ENCODE data around the gene DNMT3B.
"Not testable (repeated sequence)": the region's sequence is repeated elsewhere in the genome, so short reads cannot be mapped to it uniquely, and the experiment has no call there.

The DNMT3B gene

GRCh38 chr20:32764005-32764960 is 2.1 kb downstream of the DNMT3B start:
- no peak for DNase-seq (ENCODE audit: insufficient read length, low spot score)
- no peak for FAIRE-seq
- no peak for TF ChIP-seq CTCF (IDR thresholded peaks at IDR 0.05; ENCODE audit: insufficient read depth, missing control alignments)

DNA sequence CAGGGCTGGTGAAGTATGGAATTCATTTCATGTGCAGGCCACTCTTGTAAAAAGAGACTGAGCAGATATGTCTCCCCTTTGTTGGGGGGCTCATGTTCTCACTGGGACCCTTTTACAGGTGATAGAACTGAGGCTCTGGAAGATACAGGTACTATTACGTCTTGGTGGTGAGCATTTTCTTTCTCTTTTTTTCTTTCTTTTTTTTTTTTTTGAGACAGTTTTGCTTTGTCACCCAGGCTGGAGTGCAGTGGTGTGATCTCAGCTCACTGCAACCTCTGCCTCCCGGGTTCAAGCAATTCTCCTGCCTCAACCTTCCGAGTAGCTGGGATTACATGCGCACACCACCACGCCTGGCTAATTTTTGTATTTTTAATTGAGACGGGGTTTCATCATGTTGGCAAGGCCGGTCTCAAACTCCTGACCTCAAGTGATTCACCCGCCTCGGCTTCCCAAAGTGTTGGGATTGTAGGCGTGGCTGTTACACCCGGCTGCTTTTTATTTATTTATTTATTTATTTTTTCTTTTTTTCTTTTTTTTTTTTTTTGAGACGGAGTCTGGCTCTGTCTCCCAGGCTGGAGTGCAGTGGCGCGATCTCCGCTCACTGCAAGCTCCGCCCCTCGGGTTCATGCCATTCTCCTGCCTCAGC is 3.2 kb downstream of the DNMT3B start:
- not testable (repeated sequence) for DNase-seq (ENCODE audit: insufficient read length, low spot score); FAIRE-seq

DNA sequence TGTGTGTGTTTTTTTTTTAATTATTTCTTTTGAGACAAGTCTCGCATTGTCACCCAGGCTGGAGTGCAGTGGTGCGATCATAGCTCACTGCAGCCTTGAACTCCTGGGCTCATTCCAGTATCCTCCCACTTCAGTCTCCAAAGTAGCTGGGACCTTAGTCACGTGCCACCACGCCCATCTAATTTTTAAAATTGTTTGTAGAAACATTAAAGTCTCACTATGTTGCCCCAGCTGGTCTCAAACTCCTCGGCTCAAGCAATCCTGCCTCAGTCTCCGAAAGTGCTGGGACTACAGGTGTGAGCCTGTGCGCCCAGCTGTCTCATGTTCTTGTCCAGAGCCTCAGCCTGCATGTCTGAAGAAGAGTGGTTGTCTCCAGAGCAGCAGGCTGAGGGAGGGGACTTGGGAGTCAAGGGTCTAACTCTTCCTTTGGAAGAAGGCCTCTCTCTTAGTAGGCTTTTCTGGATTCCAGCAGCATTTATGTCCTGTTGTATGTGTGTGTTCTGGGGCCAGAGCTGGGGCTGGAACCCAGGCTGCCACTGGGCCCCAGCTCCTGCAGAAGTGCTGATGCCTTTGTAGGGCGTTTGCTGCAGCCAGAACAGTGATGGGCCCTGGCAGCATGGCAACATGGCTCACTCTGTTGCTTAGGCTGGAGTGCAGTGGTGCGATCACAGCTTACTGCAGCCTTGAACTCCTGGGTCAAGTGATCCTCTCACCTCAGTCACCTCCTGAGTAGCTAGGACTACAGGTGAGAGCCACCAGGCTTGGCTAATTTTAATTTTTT is 5.4 kb downstream of the DNMT3B start:
- FAIRE-seq = no peak
- DNase-seq (ENCODE audit: insufficient read length, low spot score) = no peak
- no peak for TF ChIP-seq CTCF (IDR thresholded peaks at IDR 0.05; ENCODE audit: insufficient read depth, missing control alignments)

GRCh38 chr20:32772046-32772445 is 9.9 kb downstream of the DNMT3B start:
- TF ChIP-seq CTCF (IDR thresholded peaks at IDR 0.05; ENCODE audit: insufficient read depth, missing control alignments) = no peak
- DNase-seq (ENCODE audit: insufficient read length, low spot score) (no peak), FAIRE-seq (no peak)

GRCh38 chr20:32773223-32773622 is 11.0 kb downstream of the DNMT3B start:
- DNase-seq (ENCODE audit: insufficient read length, low spot score) = no peak
- no peak for FAIRE-seq
- no peak for TF ChIP-seq CTCF (IDR thresholded peaks at IDR 0.05; ENCODE audit: insufficient read depth, missing control alignments)

GRCh38 chr20:32773855-32774254 is 11.7 kb downstream of the DNMT3B start:
- no peak for TF ChIP-seq CTCF (IDR thresholded peaks at IDR 0.05; ENCODE audit: insufficient read depth, missing control alignments)
- DNase-seq (ENCODE audit: insufficient read length, low spot score) = no peak
- FAIRE-seq = no peak

GRCh38 chr20:32775336-32775991 is 13.3 kb downstream of the DNMT3B start:
- no peak for TF ChIP-seq CTCF (IDR thresholded peaks at IDR 0.05; ENCODE audit: insufficient read depth, missing control alignments)
- DNase-seq (ENCODE audit: insufficient read length, low spot score) (no peak), FAIRE-seq (no peak)

Data from D721Med (cell line).